GM18502 (cell line): ENCODE data around the gene NDUFAF4.

Experiments used
- ATAC-seq: cut with Tn5 transposase; IDR thresholded peaks from one replicate; pipeline ENCODE4 v1.9.1; 2021; ENCODE audit warnings: mild to moderate bottlenecking; ENCODE audit not compliant: unreplicated experiment, poor library complexity

The NDUFAF4 gene

DNA sequence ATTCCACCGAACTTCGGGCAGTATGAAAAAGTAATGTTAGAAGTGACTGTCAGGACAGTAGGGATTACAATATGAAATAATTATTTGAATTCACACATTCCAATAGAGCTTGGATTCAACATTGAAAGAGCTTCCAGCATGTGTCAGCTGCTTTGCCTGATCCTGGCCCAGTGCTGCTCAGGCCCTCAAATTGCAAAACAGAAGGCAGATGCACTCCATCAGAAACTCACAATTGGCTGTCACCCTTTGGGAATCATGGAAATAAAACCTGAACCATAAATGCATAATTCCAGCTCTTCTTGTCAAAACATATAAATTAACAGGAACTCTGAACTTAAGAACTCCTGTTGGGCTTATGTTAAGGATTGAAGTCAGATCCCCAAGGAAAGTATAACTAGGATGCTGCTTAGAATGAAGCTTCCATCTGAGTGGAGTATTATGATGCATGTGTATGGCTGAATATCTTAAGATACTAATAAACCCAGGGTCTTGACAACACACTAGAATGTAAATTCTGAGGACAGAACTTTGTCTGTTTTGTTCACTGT, 1.8 kb upstream of the NDUFAF4 start:
- no peak for ATAC-seq

DNA sequence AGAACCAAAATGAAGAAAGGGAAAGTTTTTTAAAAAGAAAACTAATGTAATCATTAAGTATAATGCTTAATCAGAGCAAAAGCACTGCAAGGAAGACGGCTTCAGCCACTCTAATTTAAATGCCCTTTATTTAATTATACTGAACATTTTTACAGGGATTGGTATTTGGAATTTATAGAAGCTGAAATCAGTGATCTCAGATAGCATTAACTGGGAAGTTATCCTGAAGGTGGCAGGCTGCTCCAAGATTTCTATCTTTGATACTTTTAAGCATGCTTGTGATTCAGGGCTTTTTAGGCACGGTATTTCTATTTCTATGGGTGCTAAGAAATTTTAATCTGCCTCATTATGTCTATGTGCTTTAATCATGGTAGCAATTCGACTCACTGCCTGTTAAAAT, 1.3 kb upstream of the NDUFAF4 start:
- no peak for ATAC-seq

DNA sequence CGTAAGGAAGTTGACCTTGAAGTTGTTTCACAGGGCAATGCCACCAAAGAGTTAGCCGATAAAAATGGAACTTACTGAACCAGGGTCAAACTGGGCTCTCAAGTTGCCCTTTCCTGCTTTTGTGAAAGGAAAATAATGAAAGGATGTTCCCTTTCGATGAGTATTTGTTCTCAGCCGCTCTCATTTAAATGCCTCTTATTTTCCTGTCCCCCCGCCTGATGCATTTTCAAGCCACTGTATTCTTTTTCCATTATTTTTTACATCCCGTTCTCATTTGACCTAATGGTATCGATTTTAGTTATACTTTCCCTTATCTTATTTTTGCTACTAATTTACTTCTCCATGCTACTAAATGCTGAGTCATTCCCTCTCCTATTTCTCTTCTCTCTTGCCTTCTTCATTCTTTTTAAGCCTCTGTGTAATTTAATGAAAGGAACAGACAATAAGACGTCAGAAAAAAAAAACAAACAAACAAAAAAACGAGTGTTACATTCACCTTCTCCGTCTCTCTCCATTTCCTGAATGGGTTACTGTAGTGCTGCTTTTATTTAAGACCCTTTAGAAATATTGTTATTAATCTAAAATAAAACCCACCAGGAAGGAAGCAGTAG, 655 bp upstream of the NDUFAF4 start:
- ATAC-seq, result no peak

DNA sequence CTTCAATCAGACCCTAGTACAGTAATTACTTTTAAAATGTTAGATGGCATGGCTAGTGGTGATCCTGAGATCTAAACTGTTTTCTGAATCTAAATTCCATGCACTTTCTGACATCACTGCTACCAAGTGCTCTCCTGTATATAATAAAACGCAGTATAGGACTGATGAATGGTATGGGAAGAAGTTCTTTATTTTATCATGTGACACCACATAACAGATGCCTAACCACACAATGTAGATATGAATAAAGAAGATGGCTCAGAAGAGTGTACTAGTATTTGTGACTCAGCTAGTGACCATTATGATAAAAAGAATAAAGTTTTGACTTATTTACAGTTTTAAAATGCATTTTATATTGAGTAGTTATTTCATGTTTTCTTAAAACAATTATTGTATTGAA, 8.5 kb downstream of the NDUFAF4 start:
- no peak for ATAC-seq

DNA sequence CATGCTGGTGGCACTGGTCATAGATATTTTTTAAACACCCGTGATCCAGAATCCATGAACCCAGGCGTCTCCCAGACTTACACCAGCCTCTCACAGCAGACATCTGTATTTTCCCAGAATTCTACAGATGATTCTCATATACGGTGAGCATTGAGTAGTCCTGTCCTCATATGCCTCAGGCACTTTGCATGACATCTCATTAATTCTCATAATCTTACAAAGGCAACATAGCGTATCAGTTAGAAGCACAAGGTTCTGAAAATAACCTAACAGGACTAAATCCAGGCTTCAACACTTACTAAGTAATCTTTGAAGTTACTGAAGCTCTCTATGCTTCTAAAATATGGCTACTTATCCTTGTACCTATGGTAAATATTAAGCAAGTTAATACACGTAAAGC, 8.9 kb downstream of the NDUFAF4 start:
- no peak for ATAC-seq

DNA sequence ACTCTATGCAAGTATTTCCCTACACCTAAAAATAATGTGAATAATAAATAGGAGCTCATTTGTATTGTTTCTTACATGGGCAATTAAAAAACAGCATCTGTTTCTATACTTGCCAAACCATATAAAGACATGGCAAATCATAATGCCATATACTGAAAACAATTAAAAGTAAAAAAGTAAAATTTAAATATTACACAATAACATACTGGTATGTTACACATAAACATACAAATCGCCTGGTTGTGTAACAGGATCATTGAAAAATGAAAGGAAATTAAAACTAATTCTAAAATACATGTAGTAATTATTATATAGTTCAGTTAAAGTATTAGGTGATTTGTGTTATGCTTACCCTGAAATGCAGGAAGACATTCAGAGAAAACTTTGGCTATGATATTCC, 11.2 kb downstream of the NDUFAF4 start:
- ATAC-seq, result no peak

DNA sequence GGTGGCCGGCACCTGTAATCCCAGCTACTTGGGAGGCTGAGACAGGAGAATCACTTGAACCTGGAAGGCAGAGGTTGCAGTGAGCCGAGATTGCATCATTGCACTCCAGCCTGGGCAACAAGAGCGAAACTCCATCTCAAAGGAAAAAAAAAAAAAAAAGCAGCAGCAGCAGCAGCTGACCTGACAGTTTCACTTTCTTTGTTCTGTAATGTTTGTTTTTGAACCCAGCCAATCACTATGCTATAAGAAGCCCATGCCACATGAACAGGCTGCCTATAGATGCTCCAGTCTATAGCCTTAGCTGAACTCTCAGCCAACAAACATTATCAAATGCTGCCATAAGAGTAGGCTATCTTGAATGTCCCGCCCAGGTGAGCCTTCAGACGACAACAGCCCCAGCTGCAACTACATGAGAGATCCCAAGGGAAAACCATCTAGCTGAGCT, 12.5 kb downstream of the NDUFAF4 start:
- ATAC-seq, result peak; percentile 88

DNA sequence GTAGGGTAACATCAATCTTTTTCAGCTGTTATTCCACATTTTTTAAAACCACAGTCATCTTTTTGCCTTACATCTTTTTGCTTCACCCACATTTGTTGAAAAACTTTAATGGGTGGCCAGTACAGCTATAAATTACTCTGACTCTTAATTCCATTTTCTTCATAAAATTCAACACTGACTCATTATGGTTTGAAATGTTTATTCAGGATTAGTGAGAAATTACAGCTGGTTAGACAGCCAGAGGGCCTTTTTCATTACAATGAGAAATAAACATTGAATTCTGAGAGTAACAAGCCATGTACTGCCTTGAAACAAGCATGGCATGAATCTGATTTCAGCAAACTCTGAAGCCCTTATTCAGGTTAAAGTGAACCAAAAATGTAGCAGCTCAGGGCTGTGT, 19.5 kb downstream of the NDUFAF4 start:
- no peak for ATAC-seq

DNA sequence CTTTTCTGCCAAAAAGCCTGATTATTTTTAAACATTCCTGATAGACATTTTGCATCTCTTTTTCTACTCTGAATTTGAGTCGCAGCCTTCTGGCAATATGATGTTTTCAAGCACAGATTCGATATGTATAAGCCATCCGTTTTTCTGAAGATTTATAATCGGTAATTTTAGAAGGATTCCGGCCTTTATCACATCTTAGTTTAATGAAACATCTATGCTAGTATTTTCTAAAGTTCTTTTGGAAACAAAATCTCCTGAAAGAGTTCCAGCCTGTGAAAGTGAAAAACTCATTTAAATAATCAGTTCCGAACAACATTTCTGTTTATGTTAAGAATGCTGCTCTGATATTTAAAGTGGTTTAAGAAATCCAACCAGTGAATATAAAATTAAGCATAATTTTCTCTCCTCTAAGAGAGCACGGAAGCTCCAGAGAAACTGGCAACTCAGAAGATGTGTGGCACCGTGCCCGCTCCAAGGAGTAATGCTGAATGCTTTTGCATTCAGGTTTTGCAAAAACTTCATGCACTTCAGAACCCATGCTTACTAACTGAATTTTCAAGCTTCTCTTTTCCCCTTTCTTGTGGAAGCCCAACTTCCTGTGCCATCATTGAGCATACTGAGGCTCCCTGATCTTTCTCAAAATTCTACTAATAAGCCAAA, 20.7 kb downstream of the NDUFAF4 start:
- ATAC-seq, result no peak

DNA sequence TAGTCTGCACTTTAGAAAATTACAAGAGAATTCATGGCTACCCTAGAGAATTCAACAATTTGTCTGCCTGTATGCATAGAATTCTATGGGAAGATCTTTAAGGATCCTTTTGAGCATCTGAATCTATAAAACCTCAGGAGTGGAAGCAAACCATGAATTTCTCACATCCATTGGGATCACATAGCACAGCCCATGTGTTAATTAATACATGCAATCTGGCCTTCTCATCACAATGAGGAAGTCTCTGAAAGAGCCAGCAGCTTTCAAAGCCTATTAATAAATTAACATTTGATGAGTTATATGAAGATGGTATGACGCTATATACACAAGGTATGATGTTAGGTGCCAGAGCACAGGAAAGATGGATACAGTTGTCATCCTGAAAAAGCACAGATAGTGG, 24.7 kb downstream of the NDUFAF4 start:
- ATAC-seq, result no peak

DNA sequence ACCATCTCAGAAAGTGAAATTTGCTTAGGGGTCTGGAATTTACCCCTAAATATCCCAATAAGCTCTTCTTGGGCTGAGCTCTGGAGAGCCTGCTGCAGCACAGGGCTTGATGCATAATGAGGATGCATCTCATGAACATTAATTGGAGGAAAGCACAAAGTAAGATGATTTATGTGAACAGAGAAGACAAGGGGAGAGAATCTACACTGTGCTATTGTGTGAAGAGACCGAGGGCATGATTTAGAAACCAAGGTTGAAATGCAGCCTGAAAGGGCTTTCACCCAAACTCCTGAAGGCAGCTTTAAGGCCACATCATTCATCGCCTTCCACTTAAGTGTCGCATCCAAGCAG, 32.7 kb downstream of the NDUFAF4 start:
- ATAC-seq, result no peak

DNA sequence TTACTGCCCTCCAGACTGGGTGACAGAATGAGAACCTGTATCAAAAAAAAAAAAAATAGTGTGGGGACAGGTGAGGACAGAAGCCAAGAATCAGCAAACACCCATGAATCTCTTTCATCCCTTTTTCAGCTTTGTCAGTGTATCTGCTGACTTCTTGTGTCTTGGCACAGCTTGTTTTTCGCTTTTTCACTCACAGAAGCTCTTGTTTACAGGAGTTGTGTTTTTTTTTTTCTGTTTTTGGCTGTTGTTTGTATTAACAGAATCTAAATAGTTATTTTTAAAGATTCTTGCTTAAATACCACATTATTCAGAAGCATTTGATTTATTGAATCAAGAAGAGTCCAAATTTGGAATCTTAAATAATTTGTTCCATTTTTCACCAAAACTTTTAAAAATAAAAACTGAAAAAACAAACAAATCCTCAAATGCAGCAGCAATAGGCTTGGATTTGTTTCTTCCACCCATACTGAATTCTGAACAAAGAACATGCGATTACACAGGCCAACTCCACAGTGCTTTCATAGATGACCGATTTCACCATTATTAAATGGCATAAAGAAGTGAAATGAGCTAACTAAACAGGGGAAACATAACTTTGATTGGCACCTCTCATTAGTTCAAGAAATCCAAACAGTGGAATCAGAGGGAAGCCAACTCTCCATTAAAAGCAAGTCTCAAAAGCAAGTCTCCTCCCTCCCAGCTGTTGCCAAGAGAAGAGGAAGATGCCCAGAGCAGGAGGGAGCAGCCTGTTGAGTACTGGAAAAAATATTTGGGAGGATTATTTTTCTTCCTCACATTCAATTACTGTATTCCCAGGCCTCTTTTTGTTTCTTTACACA, 33.3 kb downstream of the NDUFAF4 start:
- no peak for ATAC-seq

DNA sequence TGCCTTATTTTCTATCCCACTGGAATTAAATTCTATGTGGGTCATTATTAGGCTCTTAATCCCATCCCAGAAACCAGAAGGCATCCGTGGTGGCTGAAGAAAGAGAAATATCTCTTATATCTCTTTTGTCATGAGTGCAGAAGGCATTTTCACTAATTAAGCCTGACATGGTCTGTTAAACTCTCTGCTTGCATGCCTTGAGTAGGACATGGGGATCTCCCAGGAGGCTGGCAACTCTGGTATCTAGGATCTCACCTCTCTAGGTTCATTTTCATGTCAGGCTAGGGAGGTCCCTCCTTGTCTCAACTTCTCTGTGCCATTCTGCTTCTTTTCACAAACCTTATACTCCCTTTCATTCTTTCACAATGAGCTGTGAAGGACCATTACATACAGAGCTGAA, 35.1 kb downstream of the NDUFAF4 start:
- peak; percentile 64 for ATAC-seq

DNA sequence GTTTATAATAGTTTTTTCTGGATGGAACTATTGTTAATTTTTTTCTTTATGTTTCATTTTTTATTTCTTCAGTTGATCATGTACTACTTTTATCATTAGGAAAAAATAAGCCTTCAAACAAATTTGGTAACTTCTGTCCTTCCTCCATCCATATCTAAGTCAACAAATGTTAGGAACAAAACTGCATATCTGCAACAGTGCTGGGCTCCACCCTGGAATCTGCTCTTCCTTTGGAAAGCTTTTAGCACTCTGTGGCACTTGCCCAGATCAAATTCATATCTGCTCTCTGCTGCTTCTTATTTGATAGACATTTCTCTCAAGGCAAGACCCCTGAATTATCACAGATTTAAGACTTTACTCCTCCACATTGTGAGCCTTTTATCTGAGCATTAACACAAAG, 36.1 kb downstream of the NDUFAF4 start:
- no peak for ATAC-seq

DNA sequence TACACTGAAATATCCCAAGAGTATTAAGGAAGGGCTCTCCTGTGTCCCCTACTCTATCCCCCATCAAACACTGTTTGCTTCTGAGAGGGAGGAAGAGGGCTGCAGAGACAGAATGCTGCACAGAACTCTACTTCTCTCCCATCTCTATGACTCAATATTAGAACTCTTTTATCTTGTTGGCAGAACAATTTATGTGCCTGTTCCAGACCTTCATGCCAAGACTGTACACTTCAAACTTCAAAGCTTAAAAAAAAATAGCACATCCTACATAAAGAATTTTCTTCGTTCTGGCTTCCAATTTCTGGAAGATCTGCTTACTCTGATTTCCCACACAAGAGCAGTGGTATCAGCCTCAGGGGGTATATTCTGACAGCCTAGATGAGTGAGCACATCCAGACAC, 40.8 kb downstream of the NDUFAF4 start:
- no peak for ATAC-seq

DNA sequence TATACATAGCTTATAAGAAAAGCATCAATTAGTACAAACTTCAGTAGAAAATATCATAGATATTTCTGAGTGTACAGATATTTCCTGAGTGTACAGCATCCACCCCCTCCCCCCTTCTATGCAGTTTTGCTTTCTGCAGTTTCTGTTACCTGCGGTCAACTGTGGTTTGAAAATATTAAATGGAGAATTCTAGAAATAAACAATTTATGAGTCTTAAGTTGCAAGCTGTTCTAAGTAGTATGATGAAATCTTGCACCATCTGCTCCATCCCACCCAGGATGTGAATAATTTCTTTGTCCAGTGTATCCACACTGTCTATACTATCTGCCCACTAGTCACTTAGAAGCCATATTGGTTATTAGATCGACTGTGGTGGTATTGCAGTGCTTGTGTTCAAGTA, 44.6 kb downstream of the NDUFAF4 start:
- ATAC-seq, result no peak

DNA sequence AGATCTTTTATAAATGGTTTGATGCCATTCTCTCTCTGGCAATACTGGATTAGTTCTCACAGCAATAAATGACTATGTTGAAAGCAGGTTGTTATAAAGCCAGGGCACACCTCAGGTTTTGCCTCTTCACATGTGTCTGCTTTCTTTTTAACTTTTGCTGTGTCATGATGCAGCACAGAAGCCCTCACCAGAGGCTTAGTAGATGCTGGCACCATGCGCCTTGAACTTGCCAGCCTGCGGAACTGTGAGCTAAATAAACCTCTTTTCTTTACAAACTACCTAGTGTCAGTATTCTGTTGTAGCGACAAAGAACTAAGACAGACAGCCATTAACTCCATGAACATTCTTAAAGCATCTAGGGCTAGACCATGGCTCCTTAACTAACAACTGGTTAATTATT, 45.1 kb downstream of the NDUFAF4 start:
- ATAC-seq, result no peak

DNA sequence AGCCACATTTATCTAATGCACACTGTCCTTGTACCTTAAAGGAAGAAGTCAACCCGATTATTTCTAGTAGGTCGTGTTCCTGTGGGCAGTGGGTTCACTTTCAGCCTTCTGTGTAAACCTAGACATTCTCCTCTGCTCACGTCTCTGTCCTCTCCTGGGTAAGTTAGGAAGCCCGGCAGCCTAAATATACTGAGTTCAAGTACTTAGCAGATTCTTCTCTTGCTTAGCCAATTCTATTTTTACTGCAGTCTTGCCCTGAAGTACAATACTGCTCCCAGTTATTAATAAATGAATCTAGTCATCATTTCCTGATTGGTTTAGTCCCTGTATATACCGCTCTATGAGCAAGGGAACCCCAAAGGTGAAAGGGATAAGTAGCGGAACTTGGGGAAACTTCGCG, 45.8 kb downstream of the NDUFAF4 start:
- ATAC-seq, result no peak

DNA sequence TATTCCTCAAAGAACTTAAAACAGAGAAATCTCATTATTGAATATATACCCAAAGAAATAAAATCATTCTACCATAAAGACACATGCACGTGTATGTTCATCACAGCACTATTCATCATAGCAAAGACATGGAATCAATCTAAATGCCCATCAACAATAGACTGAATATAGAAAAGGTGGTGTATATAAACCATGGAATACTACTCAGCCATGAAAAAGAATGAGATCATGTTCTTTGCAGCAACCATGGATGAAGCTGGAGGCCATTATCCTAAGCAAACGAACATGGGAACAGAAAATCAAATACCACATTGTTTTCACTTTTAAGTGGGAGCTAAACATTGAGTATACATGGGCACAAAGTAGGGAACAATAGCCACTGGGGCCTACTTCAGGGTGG, 48.1 kb downstream of the NDUFAF4 start:
- ATAC-seq, result no peak

DNA sequence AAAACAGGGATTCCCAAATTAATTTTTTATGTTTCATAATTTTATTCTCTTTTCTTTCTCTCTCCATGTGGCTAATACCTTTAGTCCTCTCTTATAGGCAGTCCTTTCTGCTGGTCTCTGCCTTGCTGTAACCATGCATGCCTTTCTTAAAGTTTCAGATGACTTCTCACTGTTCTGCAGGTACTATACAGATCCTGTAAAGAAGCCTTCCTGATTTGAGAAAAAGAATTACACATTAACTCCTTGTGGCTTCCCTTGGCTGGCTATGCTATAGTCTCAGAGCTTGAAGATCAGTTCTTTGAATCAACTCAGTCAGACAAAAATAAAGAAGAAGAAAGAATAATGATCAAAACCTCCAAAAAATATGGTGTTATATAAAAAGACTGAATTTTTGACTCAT, 53.2 kb downstream of the NDUFAF4 start:
- no peak for ATAC-seq

DNA sequence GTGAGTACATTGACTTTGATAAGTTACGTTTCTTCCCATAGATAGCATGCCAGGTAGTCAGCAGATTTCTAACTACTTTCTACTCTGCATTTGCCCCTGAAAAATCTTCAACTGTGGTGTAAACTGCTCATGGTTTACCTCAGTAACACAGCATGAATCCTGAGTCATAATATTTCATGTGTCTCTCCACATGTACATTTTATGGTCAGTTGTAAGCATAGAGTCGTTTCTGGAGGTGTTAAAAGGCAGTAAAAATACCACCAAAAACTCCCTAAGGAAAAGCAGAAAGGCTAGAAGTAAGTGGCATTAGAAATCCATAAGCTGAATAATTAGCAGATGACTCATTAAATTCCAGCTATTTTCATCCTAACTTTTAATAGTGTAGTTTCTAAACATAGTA, 56.3 kb downstream of the NDUFAF4 start:
- no peak for ATAC-seq
